H1 (cell line): ENCODE data around the gene HS3ST5. TPM values are rescaled to one million over a fixed set of nuclear protein-coding genes. Genes with fewer than 3 reads are reported as not detected.

Experiments used
- CTCF ChIA-PET: fragments of 300-600 bp; sonication (Branson Sonifier 250); formaldehyde crosslinking; loops from one replicate; lab custom pipeline; 2021; ENCODE audit not compliant: partially characterized antibody; lab: Charles Lee
- POLR2A ChIA-PET: fragments of 300-600 bp; sonication (Branson Sonifier 250); formaldehyde crosslinking; loops from one replicate; lab custom pipeline; 2021; ENCODE audit warnings: inconsistent platforms; ENCODE audit not compliant: partially characterized antibody; lab: Charles Lee
- DNase-seq, 2 experiments: peaks; one replicate each; pipeline versions ENCODE4 v3.0.0 to v3.0.0-alpha.2; 2010 to 2022; ENCODE audit warnings: low spot score in 2 of 2, low read depth in 1 of 2, mixed read lengths in 1 of 2
- FAIRE-seq: peaks from 2 replicates; lab custom pipeline; 2011; peaks lifted over from hg19 to GRCh38; lab: Jason Lieb, UNC
- H2AFZ ChIP-seq: 2 replicates; pipeline ENCODE4 v1.8.1; 2012; ENCODE audit warnings: low read length, inconsistent platforms
- H2AK5ac ChIP-seq: 2 replicates; pipeline ENCODE4 v1.6.1; 2013; ENCODE audit warnings: low read depth, low read length
- H2BK120ac ChIP-seq: replicated peaks from 2 replicates; pipeline ENCODE3; 2013; ENCODE audit warnings: low read depth, low read length, inconsistent platforms
- H2BK12ac ChIP-seq: 2 replicates; pipeline ENCODE4 v1.6.1; 2013; ENCODE audit warnings: low read depth, low read length
- H2BK15ac ChIP-seq: 2 replicates; pipeline ENCODE4 v1.6.1; 2013; ENCODE audit warnings: low read length
- H2BK20ac ChIP-seq: 2 replicates; pipeline ENCODE4 v1.6.1; 2013; ENCODE audit warnings: low read length
- H2BK5ac ChIP-seq: 2 replicates; pipeline ENCODE4 v1.6.1; 2013; ENCODE audit warnings: low read depth, low read length
- H3K14ac ChIP-seq: 2 replicates; pipeline ENCODE4 v1.6.1; 2013; ENCODE audit warnings: inconsistent platforms; ENCODE audit not compliant: insufficient read length
- H3K18ac ChIP-seq: 2 replicates; pipeline ENCODE4 v1.6.1; 2013; ENCODE audit warnings: low read length; ENCODE audit errors: extremely low read depth
- H3K23ac ChIP-seq: 2 replicates; pipeline ENCODE4 v1.6.1; 2013; ENCODE audit warnings: inconsistent platforms; ENCODE audit not compliant: insufficient read length
- H3K23me2 ChIP-seq: 2 replicates; pipeline ENCODE4 v1.6.1; 2013; ENCODE audit warnings: low read depth, low read length
- H3K27ac ChIP-seq: 2 replicates; pipeline ENCODE4 v1.6.1; 2011; ENCODE audit warnings: low read depth, low read length, inconsistent platforms
- H3K27me3 ChIP-seq, 4 experiments: replicated peaks in 1 of 4; 1 replicate in 1 of 4; 2 replicates in 3 of 4; pipeline versions ENCODE4 v1.6.1 to v1.8.1; 2011 to 2013; ENCODE audit warnings: low read length in 3 of 4, mild to moderate bottlenecking in 3 of 4, inconsistent platforms in 2 of 4, mixed read lengths in 2 of 4, moderate library complexity in 1 of 4; ENCODE audit not compliant: control insufficient read depth in 3 of 4, insufficient read depth in 3 of 4; ENCODE audit errors: extremely low read depth in 1 of 4
- H3K36me3 ChIP-seq, 4 experiments: 2 replicates each; pipeline versions ENCODE4 v1.6.1 to v1.8.1; 2011 to 2013; ENCODE audit warnings: mild to moderate bottlenecking in 4 of 4, low read length in 3 of 4, moderate library complexity in 2 of 4, control low read depth in 1 of 4, inconsistent platforms in 1 of 4; ENCODE audit not compliant: insufficient read depth in 4 of 4, control insufficient read depth in 2 of 4
- H3K4ac ChIP-seq: replicated peaks from 2 replicates; pipeline ENCODE3; 2013; ENCODE audit warnings: low read length, low read depth, mixed read lengths, inconsistent platforms; ENCODE audit not compliant: insufficient read length
- H3K4me1 ChIP-seq, 4 experiments: replicated peaks in 1 of 4; 1 replicate in 1 of 4; 2 replicates in 3 of 4; pipeline versions ENCODE4 v1.6.1 to v1.8.1; 2011 to 2013; ENCODE audit warnings: low read length in 3 of 4, inconsistent platforms in 2 of 4, mixed read lengths in 1 of 4; ENCODE audit not compliant: insufficient read depth in 4 of 4, control insufficient read depth in 3 of 4
- H3K4me2 ChIP-seq, 2 experiments: 2 replicates each; pipeline versions ENCODE4 v1.6.1 to v1.8.1; 2011 to 2013; ENCODE audit warnings: low read depth in 2 of 2, low read length in 2 of 2, control low read depth in 1 of 2, inconsistent platforms in 1 of 2, mild to moderate bottlenecking in 1 of 2; ENCODE audit not compliant: insufficient read depth in 1 of 2
- H3K4me3 ChIP-seq, 4 experiments: fragments of 200-600, 300-600 bp in 1 of 4; sonication (generic), shearing (Covaris generic), sonication (Bioruptor Twin) in 1 of 4; 2 replicates each; pipeline versions ENCODE4 v1.5.1 to v1.8.1; 2011 to 2016; ENCODE audit warnings: low read length in 4 of 4, low read depth in 3 of 4, control low read depth in 2 of 4, inconsistent platforms in 2 of 4, mild to moderate bottlenecking in 2 of 4, mixed read lengths in 1 of 4, moderate library complexity in 1 of 4; ENCODE audit not compliant: insufficient read depth in 2 of 4; ENCODE audit errors: extremely low read depth in 1 of 4
- H3K56ac ChIP-seq: replicated peaks from 2 replicates; pipeline ENCODE3; 2013; ENCODE audit warnings: low read depth, mild to moderate bottlenecking, mixed read lengths, low read length, inconsistent platforms; ENCODE audit not compliant: insufficient read length
- H3K79me1 ChIP-seq: 2 replicates; pipeline ENCODE4 v1.6.1; 2013; ENCODE audit warnings: low read depth, low read length, control low read depth
- H3K79me2 ChIP-seq, 2 experiments: 2 replicates each; pipeline versions ENCODE4 v1.6.1 to v1.8.1; 2012 to 2013; ENCODE audit warnings: low read length in 2 of 2, mild to moderate bottlenecking in 2 of 2, inconsistent platforms in 1 of 2; ENCODE audit not compliant: insufficient read depth in 2 of 2, control insufficient read depth in 1 of 2
- H3K9ac ChIP-seq, 4 experiments: replicated peaks in 1 of 4; 1 replicate in 1 of 4; 2 replicates in 3 of 4; pipeline versions ENCODE4 v1.6.1 to v1.8.1; 2011 to 2013; ENCODE audit warnings: low read depth in 3 of 4, low read length in 3 of 4, control low read depth in 2 of 4, mild to moderate bottlenecking in 2 of 4, moderate library complexity in 2 of 4, inconsistent platforms in 1 of 4; ENCODE audit errors: extremely low read depth in 1 of 4
- H3K9me3 ChIP-seq, 2 experiments: 2 replicates each; pipeline versions ENCODE4 v1.6.1 to v1.8.1; 2012 to 2013; ENCODE audit warnings: mild to moderate bottlenecking in 2 of 2, moderate library complexity in 2 of 2, control low read depth in 1 of 2, inconsistent platforms in 1 of 2, low read depth in 1 of 2, low read length in 1 of 2, mixed read lengths in 1 of 2; ENCODE audit not compliant: insufficient read depth in 2 of 2
- H4K20me1 ChIP-seq, 2 experiments: replicated peaks in 1 of 2; 2 replicates each; pipeline versions ENCODE3 to v1.8.1; 2011 to 2013; ENCODE audit warnings: inconsistent platforms in 2 of 2, low read length in 2 of 2, mild to moderate bottlenecking in 1 of 2; ENCODE audit not compliant: insufficient read depth in 2 of 2, control insufficient read depth in 1 of 2
- H4K5ac ChIP-seq: 2 replicates; pipeline ENCODE4 v1.6.1; 2013; ENCODE audit warnings: low read length, low read depth, mixed read lengths, inconsistent platforms; ENCODE audit not compliant: insufficient read length
- H4K8ac ChIP-seq: 2 replicates; pipeline ENCODE4 v1.8.0; 2013; ENCODE audit warnings: mild to moderate bottlenecking, moderate library complexity, low read length, inconsistent platforms; ENCODE audit not compliant: insufficient read depth; ENCODE audit errors: extremely low read depth
- H4K91ac ChIP-seq: replicated peaks from 2 replicates; pipeline ENCODE3; 2013; ENCODE audit warnings: low read length, mixed read lengths, inconsistent platforms; ENCODE audit not compliant: insufficient read length
- BACH1 ChIP-seq: IDR thresholded peaks from 2 replicates; pipeline ENCODE4 v1.6.1; 2012; ENCODE audit warnings: low read length, improper control_type of control experiment
- CTCF ChIP-seq, 3 experiments: IDR thresholded peaks; 1 replicate in 2 of 3; 2 replicates in 1 of 3; pipeline versions ENCODE4 v1.5.1 to v1.6.1; 2011; ENCODE audit warnings: low read length in 3 of 3, mild to moderate bottlenecking in 3 of 3, inconsistent platforms in 2 of 3, low read depth in 1 of 3, moderate library complexity in 1 of 3; ENCODE audit not compliant: insufficient read depth in 1 of 3; ENCODE audit errors: control extremely low read depth in 1 of 3
- NRF1 ChIP-seq: IDR thresholded peaks from 2 replicates; pipeline ENCODE4 v1.6.1; 2011; ENCODE audit warnings: mild to moderate bottlenecking, low read depth, low read length, improper control_type of control experiment
- POLR2A ChIP-seq, 2 experiments: IDR thresholded peaks; 1 replicate in 1 of 2; 2 replicates in 1 of 2; pipeline ENCODE4 v1.6.1; 2011; ENCODE audit warnings: low read depth in 2 of 2, low read length in 2 of 2, mild to moderate bottlenecking in 2 of 2; ENCODE audit errors: control extremely low read depth in 1 of 2
- SP4 ChIP-seq: IDR thresholded peaks from 2 replicates; pipeline ENCODE4 v1.6.1; 2012; ENCODE audit warnings: low read length, inconsistent platforms
- TBP ChIP-seq: IDR thresholded peaks from 2 replicates; pipeline ENCODE4 v1.6.1; 2011; ENCODE audit warnings: low read depth, low read length, improper control_type of control experiment
- TCF12 ChIP-seq: IDR thresholded peaks from 2 replicates; pipeline ENCODE4 v1.6.1; 2011; ENCODE audit warnings: low read depth, mild to moderate bottlenecking, low read length
- YY1 ChIP-seq: IDR thresholded peaks from 2 replicates; pipeline ENCODE4 v1.6.1; 2011; ENCODE audit warnings: low read depth, mild to moderate bottlenecking, low read length
- ZNF274 ChIP-seq: IDR thresholded peaks from 2 replicates; pipeline ENCODE4 v1.7.0; 2012; ENCODE audit warnings: low read length, borderline replicate concordance; ENCODE audit errors: extremely low read depth
- polyA plus RNA-seq, 7 experiments: library from polyadenylated mRNA; depleted of rRNA in 3 of 7; stranded (reverse) in 5 of 7; unstranded in 2 of 7; fragments of >200 nt in 5 of 7; fragments of 200-250 nt in 2 of 7; gene quantifications; 1 replicate in 5 of 7; 2 replicates in 1 of 7; 4 replicates in 1 of 7; pipeline versions ENCODE4 v1.2.1 to v1.2.3, GENCODE V29; 2011 to 2013; ENCODE audit warnings: missing spikeins in 2 of 7, mixed read lengths in 2 of 7
- total RNA-seq: library from RNA; stranded (reverse); fragmentation: NEBNext Ultra II Directional; extraction: Animal tissue kit (Norgen Biotek cat#: 25700); gene quantifications from 2 replicates; pipeline ENCODE4 v1.2.1, GENCODE V29; 2021

HS3ST5 gene
- total and polyA plus RNA-seq, 2 of the 8 experiments (the other 6 are each of a cell fraction or from before 2014, with no cell fraction given) = 1.2 to 9.9 TPM

- CTCF ChIA-PET = interaction anchor here (0.6 to 1.4 kb wide), 5 partner anchors 22 to 230 kb away, joined by 3 read pairs; no protein-coding TSS in a partner anchor
- no peaks in the 10 kb centered on the region; a peak in 1 of 8 replicates for H3K36me3 ChIP-seq
Measured at GRCh38 chr6:114327074-114327473, 15.7 kb downstream of the HS3ST5 start.

More at GRCh38 chr6:114327074-114327473, 15.7 kb downstream of the HS3ST5 start:
- Histone ChIP-seq H2AFZ (no peak overlapping the region), H3K56ac (no peak overlapping the region), H3K27ac (no peak overlapping the region), H3K9me3 (no peaks in the 10 kb centered on the region), H3K79me2 (peaks cover 7 to 85% of the 10 kb centered on the region in 2 experiments; a peak in 3 of 4 replicates), H3K27me3 (no peaks in the 10 kb centered on the region), H3K9ac (no peak overlapping the region)
- TF ChIP-seq NRF1 (no peak), SP4 (no peak), TBP (no peak), YY1 (no peak), ZNF274 (no peak), CTCF (IDR thresholded peaks at IDR 0.05; ENCODE audit: control extremely low read depth in 1 of 3, insufficient read depth in 1 of 3, low read depth in 1 of 3, low read length in 3 of 3) (peak in 1 of 3 experiments; percentile 22; a peak in 1 of 4 replicates), BACH1 (no peak), POLR2A (IDR thresholded peaks at IDR 0.05; ENCODE audit: control extremely low read depth in 1 of 2, low read depth in 2 of 2, low read length in 2 of 2) (no peak), TCF12 (no peak)
- TF ChIP-seq, all 59 proteins: peak for 1
- no peak for DNase-seq
- Histone ChIP-seq H2BK15ac (no peak overlapping the region), H3K4me1 (peaks cover 2 to 35% (median 18%) of the 10 kb centered on the region in 4 experiments; a peak in 6 of 7 replicates), H3K14ac (no peak overlapping the region), H3K23ac (no peak overlapping the region), H3K4ac (no peak overlapping the region), H3K4me3 (no peak overlapping the region), H3K4me2 (no peak overlapping the region), H4K20me1 (no peaks in the 10 kb centered on the region), H3K79me1 (peaks cover 4% of the 10 kb centered on the region), H2BK5ac (no peak overlapping the region), H2BK20ac (no peak overlapping the region), H3K23me2 (no peaks in the 10 kb centered on the region), H2BK120ac (no peak overlapping the region), H2AK5ac (no peak overlapping the region), H4K5ac (no peak overlapping the region), H3K18ac (no peak overlapping the region), H2BK12ac (no peak overlapping the region), H4K91ac (no peak overlapping the region), H4K8ac (no peak overlapping the region)
- FAIRE-seq = peak; percentile 36
- POLR2A ChIA-PET = no interaction called here
